WERI-Rb-1 (cell line): ENCODE results near the gene PTPRD.

Experiments
- DNase-seq: peaks from one replicate; pipeline ENCODE4 v3.0.0-alpha.2; 2020
- H3K27ac ChIP-seq: fragments of 250-450 bp; sonication (Bioruptor Pico); 2 replicates; pipeline ENCODE4 v1.5.1; 2020; ENCODE audit warnings: mild to moderate bottlenecking, moderate library complexity
- H3K27me3 ChIP-seq: fragments of 250-450 bp; sonication (Bioruptor Pico); 2 replicates; pipeline ENCODE4 v1.5.1; 2021; ENCODE audit warnings: mild to moderate bottlenecking, low read depth, moderate library complexity; ENCODE audit not compliant: insufficient read depth, severe bottlenecking
- H3K36me3 ChIP-seq: fragments of 250-450 bp; sonication (Bioruptor Pico); 2 replicates; pipeline ENCODE4 v1.5.1; 2020; ENCODE audit warnings: mild to moderate bottlenecking, moderate library complexity
- H3K4me3 ChIP-seq: 2 replicates; pipeline ENCODE4 v1.5.1; 2011; ENCODE audit warnings: low read depth, mild to moderate bottlenecking, control low read depth, low read length
- H3K9me3 ChIP-seq: fragments of 250-450 bp; sonication (Bioruptor Pico); 2 replicates; pipeline ENCODE4 v1.5.1; 2021; ENCODE audit warnings: mild to moderate bottlenecking, moderate library complexity; ENCODE audit not compliant: severe bottlenecking
- TF ChIP-seq, protein P1 (sequence below): IDR thresholded peaks from 2 replicates; pipeline ENCODE4 v1.5.1; 2011; ENCODE audit warnings: low read depth, mild to moderate bottlenecking, control low read depth, inconsistent platforms, low read length

Gene PTPRD

DNA sequence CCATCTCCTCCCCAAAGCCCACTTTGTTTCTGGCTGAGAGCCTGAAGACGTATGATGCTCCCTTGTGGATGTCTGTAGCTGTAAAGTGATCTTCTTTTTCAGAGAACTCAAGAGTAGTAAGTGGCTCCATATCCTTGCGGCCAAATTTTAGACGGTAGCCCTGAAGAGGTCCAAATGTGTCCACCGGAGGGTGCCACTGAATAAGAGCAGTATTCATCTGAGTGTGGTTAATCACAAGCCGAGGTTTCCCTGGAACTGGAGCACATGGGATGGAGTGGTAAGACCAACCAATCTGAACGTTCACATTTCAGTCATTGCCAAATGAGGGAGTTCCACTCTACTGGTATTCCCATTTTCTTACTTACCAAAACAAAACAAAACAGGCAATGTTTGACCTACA, 2126.7 kb downstream of the PTPRD start:
- no peaks in the 10 kb centered on the region for H3K36me3 ChIP-seq
- no peak overlapping the region for H3K27ac ChIP-seq
- no peak overlapping the region for H3K4me3 ChIP-seq
- H3K9me3 ChIP-seq = no peaks in the 10 kb centered on the region
- TF ChIP-seq, protein P1, sequence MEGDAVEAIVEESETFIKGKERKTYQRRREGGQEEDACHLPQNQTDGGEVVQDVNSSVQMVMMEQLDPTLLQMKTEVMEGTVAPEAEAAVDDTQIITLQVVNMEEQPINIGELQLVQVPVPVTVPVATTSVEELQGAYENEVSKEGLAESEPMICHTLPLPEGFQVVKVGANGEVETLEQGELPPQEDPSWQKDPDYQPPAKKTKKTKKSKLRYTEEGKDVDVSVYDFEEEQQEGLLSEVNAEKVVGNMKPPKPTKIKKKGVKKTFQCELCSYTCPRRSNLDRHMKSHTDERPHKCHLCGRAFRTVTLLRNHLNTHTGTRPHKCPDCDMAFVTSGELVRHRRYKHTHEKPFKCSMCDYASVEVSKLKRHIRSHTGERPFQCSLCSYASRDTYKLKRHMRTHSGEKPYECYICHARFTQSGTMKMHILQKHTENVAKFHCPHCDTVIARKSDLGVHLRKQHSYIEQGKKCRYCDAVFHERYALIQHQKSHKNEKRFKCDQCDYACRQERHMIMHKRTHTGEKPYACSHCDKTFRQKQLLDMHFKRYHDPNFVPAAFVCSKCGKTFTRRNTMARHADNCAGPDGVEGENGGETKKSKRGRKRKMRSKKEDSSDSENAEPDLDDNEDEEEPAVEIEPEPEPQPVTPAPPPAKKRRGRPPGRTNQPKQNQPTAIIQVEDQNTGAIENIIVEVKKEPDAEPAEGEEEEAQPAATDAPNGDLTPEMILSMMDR = peak; percentile 53
- no peaks in the 10 kb centered on the region for H3K27me3 ChIP-seq
- peak; percentile 59 for DNase-seq

DNA sequence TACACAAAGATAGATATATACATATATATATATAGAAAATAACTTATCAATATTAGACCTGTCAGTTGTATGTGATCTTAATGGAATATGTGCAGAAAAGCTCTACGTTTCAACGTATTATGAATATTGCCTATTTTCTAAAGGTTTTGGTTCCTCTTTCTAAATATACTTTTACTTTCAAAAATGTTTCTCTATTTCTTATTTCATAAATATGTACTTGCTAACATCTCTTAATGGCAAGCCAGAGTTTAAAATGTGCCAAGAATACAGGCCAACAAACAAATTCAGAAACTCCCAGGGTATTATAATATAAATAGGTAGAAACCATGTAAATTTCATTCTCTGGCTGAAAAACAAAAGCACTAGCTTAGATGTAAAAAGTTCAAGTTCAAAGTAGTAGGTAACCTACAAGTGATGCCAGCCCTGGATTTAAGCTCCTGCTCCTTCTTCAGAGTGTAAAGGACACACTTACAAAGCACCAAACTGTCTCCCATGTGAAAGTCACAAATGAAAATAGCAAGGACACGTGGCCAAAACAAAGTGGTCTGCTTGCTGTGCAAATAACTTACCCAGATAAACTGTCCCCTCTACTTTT, 2128.1 kb downstream of the PTPRD start:
- Histone ChIP-seq H3K27me3 (no peaks in the 10 kb centered on the region), H3K36me3 (no peaks in the 10 kb centered on the region), H3K9me3 (no peaks in the 10 kb centered on the region), H3K4me3 (no peak overlapping the region), H3K27ac (no peak overlapping the region)
- TF ChIP-seq, protein P1 = no peak
- no peak for DNase-seq

DNA sequence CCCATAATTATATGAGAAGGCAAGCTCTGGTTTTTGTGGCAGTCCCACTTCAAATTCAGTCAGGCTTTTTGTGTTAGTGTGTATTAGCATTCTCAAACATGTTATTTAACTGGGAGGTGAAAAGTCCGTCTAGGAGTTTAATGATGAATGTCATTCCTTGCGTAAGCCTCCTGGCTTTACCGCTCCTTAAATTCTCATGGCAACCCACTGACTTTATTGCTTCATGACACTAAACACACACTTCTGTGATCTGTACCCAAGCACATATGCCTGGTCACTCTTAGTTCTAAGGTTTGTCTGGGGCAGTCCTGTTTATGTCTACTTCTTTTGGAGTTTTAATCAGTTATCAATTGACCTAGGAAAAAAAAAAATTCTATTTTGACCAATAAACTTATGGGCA, 2135.4 kb downstream of the PTPRD start:
- H3K4me3 ChIP-seq = no peak overlapping the region
- no peak for DNase-seq
- no peak overlapping the region for H3K27ac ChIP-seq
- H3K27me3 ChIP-seq = no peaks in the 10 kb centered on the region
- TF ChIP-seq, protein P1 = no peak
- no peaks in the 10 kb centered on the region for H3K36me3 ChIP-seq
- no peaks in the 10 kb centered on the region for H3K9me3 ChIP-seq

DNA sequence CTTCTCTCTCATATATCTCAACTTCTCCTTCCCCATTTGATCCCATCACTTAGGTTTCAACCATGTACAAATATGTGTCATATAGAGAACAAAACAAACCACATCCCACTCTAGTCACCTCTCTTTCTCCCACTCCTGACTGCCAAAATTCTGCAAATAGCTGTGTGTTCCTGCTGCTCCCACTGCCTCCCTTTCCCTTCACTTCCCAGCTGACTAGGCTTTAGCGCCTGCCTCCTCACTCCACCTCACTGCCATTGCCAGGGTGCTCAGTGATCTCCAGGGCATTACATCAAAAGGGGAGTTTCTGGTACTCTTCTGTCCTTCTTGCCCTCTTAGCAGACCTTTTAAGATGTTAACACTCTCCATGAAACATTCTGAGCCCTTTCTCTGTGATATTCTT, 2137.9 kb downstream of the PTPRD start:
- no peaks in the 10 kb centered on the region for H3K9me3 ChIP-seq
- H3K4me3 ChIP-seq = no peak overlapping the region
- H3K36me3 ChIP-seq = no peaks in the 10 kb centered on the region
- DNase-seq = no peak
- TF ChIP-seq, protein P1 = no peak
- H3K27ac ChIP-seq = no peak overlapping the region
- H3K27me3 ChIP-seq = no peaks in the 10 kb centered on the region

DNA sequence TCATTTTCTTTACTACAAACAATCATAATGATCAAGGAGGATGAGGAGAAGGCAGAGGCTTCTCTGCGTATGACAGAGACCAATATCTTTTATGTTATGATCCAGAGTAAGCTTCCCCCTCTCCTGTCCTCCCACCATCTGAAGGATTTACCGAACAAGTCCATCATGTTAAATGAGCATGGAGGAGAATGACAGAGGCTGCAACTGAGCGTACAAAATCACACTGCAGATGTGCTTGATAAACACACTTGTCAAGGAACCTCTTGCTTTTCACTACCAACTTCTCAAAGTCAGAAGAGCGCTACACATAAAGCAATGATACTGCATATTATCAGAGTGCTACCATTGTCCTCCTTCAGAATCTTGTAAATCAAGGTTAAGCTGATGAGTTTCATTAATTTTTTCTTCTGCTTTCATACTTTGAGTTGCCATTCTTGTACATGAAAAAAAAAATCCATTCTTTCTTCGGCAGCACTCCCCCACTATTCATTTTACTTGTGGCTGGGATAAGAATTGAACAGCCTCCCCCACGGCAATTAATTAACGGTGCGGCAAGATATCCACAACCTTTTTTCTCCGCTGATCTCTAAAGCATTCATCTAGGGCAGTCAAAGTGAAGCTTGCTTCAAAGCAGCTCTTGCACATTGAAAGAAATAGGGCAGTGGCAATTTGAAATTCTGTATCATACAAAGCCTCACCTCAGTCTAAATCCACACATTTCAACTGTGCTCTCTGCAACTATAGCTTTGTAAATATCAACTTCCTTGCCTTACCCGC, 2139.4 kb downstream of the PTPRD start:
- no peak for DNase-seq
- no peaks in the 10 kb centered on the region for H3K9me3 ChIP-seq
- H3K36me3 ChIP-seq = no peaks in the 10 kb centered on the region
- TF ChIP-seq, protein P1 = no peak
- H3K27ac ChIP-seq = no peak overlapping the region
- H3K4me3 ChIP-seq = no peak overlapping the region
- no peaks in the 10 kb centered on the region for H3K27me3 ChIP-seq
